Activated CD4-positive, alpha-beta T cell treated with anti-CD3 and anti-CD28 coated beads, Interleukin-2, Interleukin-6, amounts not matched to agents 100 ng/mL and 50 ng/mL, durations not matched to agents 16 hours and 8 hours (primary cell): ENCODE data around the gene ZPBP.
"Not testable (repeated sequence)": the region's sequence is repeated elsewhere in the genome, so short reads cannot be mapped to it uniquely, and the experiment has no call there.

Experiments used
- DNase-seq: peaks from one replicate; pipeline ENCODE4 v3.0.0-alpha.2; 2020

The ZPBP gene, protein sequence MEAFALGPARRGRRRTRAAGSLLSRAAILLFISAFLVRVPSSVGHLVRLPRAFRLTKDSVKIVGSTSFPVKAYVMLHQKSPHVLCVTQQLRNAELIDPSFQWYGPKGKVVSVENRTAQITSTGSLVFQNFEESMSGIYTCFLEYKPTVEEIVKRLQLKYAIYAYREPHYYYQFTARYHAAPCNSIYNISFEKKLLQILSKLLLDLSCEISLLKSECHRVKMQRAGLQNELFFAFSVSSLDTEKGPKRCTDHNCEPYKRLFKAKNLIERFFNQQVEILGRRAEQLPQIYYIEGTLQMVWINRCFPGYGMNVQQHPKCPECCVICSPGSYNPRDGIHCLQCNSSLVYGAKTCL

DNA sequence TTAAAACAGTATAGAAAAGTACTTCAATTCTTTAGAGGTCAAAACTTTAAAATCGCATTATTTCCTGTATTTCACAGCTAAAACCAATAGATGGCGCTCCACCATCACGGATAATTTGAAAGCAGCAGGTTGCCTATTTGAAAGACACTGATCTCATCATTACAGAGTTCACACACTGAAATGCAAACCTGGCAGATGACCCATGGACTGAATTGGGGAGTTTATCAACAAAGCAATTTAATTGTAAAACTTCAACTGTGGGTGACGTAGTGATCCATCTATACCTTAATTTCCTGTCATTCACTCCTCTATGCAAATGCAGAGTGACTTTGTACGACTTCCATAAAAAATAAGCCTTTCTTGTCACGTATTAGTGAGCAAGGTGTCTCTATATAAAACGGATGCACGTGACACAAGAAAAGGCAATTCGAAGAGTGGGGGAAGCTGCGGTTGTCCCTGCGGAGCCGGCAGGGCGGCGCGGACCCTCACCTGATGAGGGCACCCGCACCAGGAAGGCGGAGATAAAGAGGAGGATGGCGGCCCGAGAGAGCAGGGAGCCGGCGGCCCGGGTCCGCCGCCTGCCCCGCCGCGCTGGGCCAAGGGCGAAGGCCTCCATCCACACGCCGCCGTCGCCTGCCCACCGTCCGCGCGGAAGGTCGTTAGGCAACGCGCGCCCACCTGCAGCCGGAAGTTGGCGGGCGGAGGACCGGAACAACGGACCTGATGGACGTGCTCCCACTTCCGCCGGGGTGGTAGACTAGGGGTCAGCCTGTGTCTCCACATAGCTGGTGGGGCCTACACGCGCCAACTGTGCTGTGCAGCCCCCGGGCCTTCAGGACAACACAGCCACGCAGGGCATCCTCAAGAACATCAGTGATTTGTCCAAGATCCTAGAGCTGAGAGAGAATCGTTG lies at the start of gene ZPBP:
TSS of gene ZPBP (minus strand) at position 668 of the 913 bp plus-strand sequence. CDS start at position 616, 52 bp downstream.
- DNase-seq: peak; percentile 73

- peak; percentile 64 for DNase-seq
Observed at GRCh38 chr7:50142425-50143017, 49.5 kb upstream of the ZPBP start.

DNA sequence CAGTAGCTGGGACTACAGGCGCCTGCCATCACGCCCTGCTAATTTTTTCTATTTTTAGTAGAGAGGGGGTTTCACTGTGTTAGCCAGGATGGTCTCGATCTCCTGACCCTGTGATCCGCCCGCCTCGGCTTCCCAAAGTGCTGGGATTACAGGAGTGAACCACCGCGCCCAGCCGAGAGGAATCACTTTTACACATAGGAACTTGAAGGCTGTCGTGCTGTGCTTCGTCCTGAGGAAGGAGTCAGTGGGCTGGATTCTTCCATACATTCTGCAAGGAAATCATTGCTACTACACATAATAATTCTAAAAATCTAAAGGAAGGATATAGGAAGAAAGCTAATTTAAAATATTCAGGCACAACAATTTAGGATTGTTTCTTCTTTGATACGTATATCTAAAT lies 48.8 kb upstream of the ZPBP start:
- no peak for DNase-seq

GRCh38 chr7:50141131-50141530 lies 48.1 kb upstream of the ZPBP start:
- no peak for DNase-seq

DNA sequence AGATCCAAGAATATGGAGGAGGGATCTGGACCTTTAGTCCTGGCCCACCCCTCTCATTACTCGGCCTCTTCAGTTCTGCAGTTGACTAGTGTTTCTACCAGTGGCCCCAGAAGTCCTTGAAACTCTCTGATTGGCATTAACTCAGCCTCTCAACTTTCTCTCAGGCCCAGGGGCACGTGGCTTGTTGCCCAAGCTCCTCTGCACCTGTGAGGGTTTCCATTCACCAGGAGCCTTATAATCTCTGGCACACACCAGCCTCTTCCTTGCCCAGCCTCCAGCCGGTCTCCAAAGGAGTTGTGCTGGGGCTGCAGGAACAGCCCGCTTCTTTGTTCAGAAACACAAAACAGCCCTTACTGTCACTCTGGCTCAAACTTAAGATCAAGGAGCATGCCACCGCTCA lies 47.6 kb upstream of the ZPBP start:
- DNase-seq: no peak

GRCh38 chr7:50138101-50138500 lies 45.1 kb upstream of the ZPBP start:
- DNase-seq: no peak

DNA sequence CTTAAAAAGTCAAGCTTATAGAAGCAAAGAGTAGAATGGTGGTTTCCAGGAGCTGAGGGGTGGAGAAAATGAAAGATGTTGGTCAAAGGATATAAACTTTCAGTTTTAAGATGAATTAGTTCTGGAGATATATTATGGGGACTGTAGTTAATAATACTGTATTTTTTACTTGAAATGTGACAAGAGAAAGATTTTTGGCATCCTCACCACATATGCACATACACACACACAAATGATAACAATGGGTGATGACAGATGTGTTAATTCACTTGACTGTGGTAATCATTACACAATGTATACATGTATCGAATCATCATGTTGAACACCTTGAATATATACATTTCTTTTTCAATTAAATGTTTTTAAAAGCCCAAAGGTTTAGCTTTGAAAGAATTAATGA lies 32.7 kb upstream of the ZPBP start:
- no peak for DNase-seq

DNA sequence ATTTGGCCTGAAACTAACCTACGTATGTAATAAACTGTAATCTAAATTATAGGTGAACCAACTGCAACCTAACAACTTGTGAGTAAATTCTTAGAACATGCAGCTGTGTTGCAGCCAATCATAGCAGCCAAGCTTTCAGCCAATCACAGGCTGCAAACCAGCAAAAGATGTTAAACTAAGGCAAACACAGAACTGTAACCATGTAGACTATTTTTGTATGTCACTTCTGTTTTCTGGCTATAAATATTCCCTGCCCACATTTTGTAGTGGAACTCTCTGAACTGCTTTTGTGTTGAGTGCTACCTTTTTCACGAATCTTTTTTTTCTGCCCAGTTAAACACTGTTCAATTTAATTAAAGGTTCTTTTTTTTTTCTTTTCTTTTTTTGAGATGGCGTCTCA lies 28.2 kb upstream of the ZPBP start:
- DNase-seq: no peak

GRCh38 chr7:50119815-50120637 lies 27.0 kb upstream of the ZPBP start:
- peak; percentile 58 for DNase-seq

- DNase-seq: no peak
Observed at GRCh38 chr7:50112250-50112649, 19.2 kb upstream of the ZPBP start.

DNA sequence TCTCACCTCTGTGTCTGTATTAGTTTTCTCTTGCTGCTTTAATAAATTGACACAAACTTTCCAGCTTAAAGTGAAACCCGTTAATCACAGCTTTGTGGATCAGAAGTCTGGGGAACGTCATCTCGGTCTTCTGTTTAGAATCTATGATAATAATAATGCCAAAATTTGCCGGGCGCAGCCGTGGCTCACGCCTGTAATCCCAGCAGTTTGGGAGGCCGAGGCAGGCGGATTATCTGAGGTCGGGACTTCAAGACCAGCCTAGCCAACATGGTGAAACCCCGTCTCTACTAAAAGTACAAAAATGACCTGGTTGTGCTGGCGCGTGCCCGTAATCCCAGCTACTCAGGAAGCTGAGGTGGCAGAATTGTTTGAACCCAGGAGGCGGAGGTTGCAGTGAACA lies 8.8 kb upstream of the ZPBP start:
- DNase-seq: no peak

DNA sequence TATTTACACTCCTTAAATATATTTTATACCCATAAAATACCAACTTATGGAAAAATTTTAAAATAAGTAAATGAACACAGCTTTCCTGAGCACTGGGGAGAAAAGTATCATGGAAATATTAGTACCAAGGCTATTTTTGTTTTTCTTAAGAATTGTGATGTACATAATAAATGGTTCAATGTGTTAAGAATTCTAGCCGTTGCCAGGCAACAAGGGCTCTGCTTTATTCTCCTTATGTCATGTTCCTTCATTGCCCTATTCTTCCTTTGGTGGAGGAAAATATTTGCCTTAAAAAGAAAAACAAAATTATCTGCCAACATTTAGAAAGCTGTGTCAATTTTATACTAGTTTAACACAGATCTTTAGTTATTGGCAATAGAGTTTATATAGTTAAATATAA lies 2.6 kb upstream of the ZPBP start:
- DNase-seq: no peak

GRCh38 chr7:50088463-50089129 lies 4.5 kb downstream of the ZPBP start:
- DNase-seq: no peak

DNA sequence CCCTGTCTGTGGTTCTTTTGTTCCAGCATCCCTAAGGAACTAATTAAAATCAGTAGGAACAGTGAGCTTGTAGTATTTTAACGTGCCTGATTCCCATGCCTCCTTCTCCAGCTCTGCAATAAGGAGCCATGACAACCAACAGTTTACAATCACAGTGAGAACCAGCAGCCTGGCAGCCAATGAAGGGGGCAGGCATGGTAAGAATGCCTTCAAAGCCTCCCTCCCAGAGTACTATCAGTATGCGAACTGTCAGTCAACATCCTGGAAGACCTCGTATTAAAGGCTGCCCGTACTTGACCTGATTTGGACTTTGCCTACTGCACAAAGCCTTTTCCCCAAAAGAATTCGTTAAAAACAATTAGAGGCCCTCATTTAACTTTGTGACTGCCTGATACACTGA lies 7.7 kb downstream of the ZPBP start:
- no peak for DNase-seq

DNA sequence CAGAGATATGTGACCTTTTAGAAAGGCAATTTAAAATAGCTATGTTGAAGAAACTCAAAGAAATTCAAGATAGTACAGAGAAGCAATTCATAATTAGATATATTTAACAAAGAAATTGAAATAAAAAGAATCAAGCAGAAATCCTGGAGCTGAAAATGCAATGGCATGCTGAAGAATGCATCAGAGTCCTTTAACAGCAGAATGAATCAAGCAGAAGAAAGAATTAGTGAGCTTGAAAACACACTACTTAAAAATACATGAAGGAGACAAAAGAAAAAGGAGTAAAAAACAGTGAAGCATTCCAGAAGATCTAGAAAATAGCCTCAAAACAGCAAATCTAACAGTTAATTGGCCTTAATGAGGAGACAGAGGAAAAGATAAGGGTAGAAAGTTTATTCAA lies 20.0 kb downstream of the ZPBP start:
- no peak for DNase-seq

- DNase-seq: peak; percentile 47
Observed at GRCh38 chr7:50069613-50070012, 23.4 kb downstream of the ZPBP start.

- DNase-seq: peak; percentile 35
Observed at GRCh38 chr7:50068850-50069551, 24.0 kb downstream of the ZPBP start.

GRCh38 chr7:50068026-50068425 lies 25.0 kb downstream of the ZPBP start:
- DNase-seq: peak; percentile 14

- DNase-seq: no peak
Observed at GRCh38 chr7:50062951-50063350, 30.1 kb downstream of the ZPBP start.

- DNase-seq: peak; percentile 24
Observed at GRCh38 chr7:50056131-50056530, 36.9 kb downstream of the ZPBP start.

DNA sequence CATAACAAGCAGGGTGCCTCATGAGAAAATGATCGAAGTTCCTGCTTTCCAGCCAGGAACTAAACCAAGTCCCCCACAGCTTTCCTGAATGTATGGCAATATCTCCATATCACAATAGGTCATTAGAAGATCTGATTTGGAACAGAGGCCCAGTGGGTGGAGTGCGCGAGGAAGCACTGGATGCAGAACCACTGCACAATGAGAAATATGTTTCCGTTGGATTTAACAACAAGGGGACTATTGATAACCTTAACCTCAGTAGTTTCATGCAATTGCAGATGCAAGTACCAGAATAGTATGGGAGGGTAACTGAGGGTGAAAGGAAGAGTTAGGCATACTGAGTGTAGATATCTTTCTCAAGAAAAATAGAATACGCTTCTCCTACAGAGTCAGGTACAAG lies 45.3 kb downstream of the ZPBP start:
- DNase-seq: no peak

- DNase-seq: not testable (repeated sequence)
Observed at GRCh38 chr7:50041165-50041564, 51.9 kb downstream of the ZPBP start.
